SK-N-SH treated with all-trans-retinoic acid at 6 μM for 48 hours (cell line): ENCODE results near the gene KCTD13.
A peak's percentile ranks its signal among the peaks of the same experiment; 100 is the strongest.

Experiments
- ATAC-seq: fragments of 200-7000 bp; cut with Tn5 transposase; 3 replicates; pipeline ENCODE4 v1.9.1; 2020; ENCODE audit warnings: mild to moderate bottlenecking, moderate library complexity
- ARNTL ChIP-seq: fragments of 450-650 bp; formaldehyde crosslinking; IDR thresholded peaks from 2 replicates; pipeline ENCODE4 v1.5.0; 2020; ENCODE audit warnings: low read depth, mild to moderate bottlenecking, moderate library complexity, borderline replicate concordance
- BACH2 ChIP-seq: fragments of 250-450 bp; sonication (Bioruptor Pico); IDR thresholded peaks from 2 replicates; pipeline ENCODE4 v1.9.0; 2021; ENCODE audit warnings: mild to moderate bottlenecking, borderline replicate concordance
- CREB5 ChIP-seq: fragments of 250-450 bp; sonication (Bioruptor Pico); IDR thresholded peaks from 2 replicates; pipeline ENCODE4 v1.5.1; 2020; ENCODE audit warnings: low read depth, mild to moderate bottlenecking, moderate library complexity
- CSDC2 ChIP-seq: fragments of 250-450 bp; sonication (Bioruptor Pico); IDR thresholded peaks from 2 replicates; pipeline ENCODE4 v1.5.0; 2020; ENCODE audit warnings: mild to moderate bottlenecking, moderate library complexity
- ESRRG ChIP-seq: fragments of 250-450 bp; sonication (Bioruptor Pico); IDR thresholded peaks from 2 replicates; pipeline ENCODE4 v1.6.1; 2021; ENCODE audit warnings: mild to moderate bottlenecking
- GLIS3 ChIP-seq: fragments of 250-450 bp; sonication (Bioruptor Pico); IDR thresholded peaks from 2 replicates; pipeline ENCODE4 v1.5.0; 2020; ENCODE audit warnings: mild to moderate bottlenecking, moderate library complexity
- OSR1 ChIP-seq: fragments of 250-450 bp; sonication (Bioruptor Pico); IDR thresholded peaks from 2 replicates; pipeline ENCODE4 v1.8.0; 2022; ENCODE audit warnings: moderate library complexity, mild to moderate bottlenecking, inconsistent platforms
- PATZ1 ChIP-seq: fragments of 250-450 bp; sonication (Bioruptor Pico); IDR thresholded peaks from 2 replicates; pipeline ENCODE4 v1.8.0; 2020; ENCODE audit warnings: mild to moderate bottlenecking, moderate library complexity, borderline replicate concordance
- POU6F1 ChIP-seq: fragments of 250-450 bp; sonication (Bioruptor Pico); IDR thresholded peaks from 2 replicates; pipeline ENCODE4 v1.8.0; 2021; ENCODE audit warnings: low read depth, mild to moderate bottlenecking, moderate library complexity, borderline replicate concordance
- PPARA ChIP-seq: fragments of 250-450 bp; sonication (Bioruptor Pico); IDR thresholded peaks from 2 replicates; pipeline ENCODE4 v1.5.0; 2020; ENCODE audit warnings: mild to moderate bottlenecking, borderline replicate concordance
- RARB ChIP-seq: fragments of 250-450 bp; sonication (Bioruptor Pico); IDR thresholded peaks from 2 replicates; pipeline ENCODE4 v1.8.0; 2021; ENCODE audit warnings: mild to moderate bottlenecking, moderate library complexity
- SNAI2 ChIP-seq: fragments of 250-450 bp; sonication (Bioruptor Pico); IDR thresholded peaks from 2 replicates; pipeline ENCODE4 v1.5.0; 2020; ENCODE audit warnings: mild to moderate bottlenecking, moderate library complexity
- TCF4 ChIP-seq: fragments of 250-450 bp; sonication (Bioruptor Pico); IDR thresholded peaks from 2 replicates; pipeline ENCODE4 v1.8.0; 2021; ENCODE audit warnings: mild to moderate bottlenecking, moderate library complexity, borderline replicate concordance
- TOX ChIP-seq: fragments of 250-450 bp; sonication (Bioruptor Pico); IDR thresholded peaks from 2 replicates; pipeline ENCODE4 v1.8.0; 2021; ENCODE audit warnings: mild to moderate bottlenecking, moderate library complexity, borderline replicate concordance
- ZC3H10 ChIP-seq: fragments of 250-450 bp; sonication (Bioruptor Pico); IDR thresholded peaks from 2 replicates; pipeline ENCODE4 v1.5.1; 2021; ENCODE audit warnings: mild to moderate bottlenecking, moderate library complexity
- ZFP3 ChIP-seq: fragments of 250-450 bp; sonication (Bioruptor Pico); IDR thresholded peaks from 2 replicates; pipeline ENCODE4 v1.5.0; 2020; ENCODE audit warnings: mild to moderate bottlenecking, moderate library complexity
- ZFP30 ChIP-seq: fragments of 450-650 bp; formaldehyde crosslinking; IDR thresholded peaks from 2 replicates; pipeline ENCODE4 v1.5.0; 2022; ENCODE audit warnings: mild to moderate bottlenecking, moderate library complexity
- ZNF565 ChIP-seq: fragments of 450-650 bp; formaldehyde crosslinking; conservative IDR thresholded peaks from 2 replicates; pipeline ENCODE4 v1.5.0; 2020; ENCODE audit warnings: low read depth, mild to moderate bottlenecking, moderate library complexity
- ZNF70 ChIP-seq: fragments of 450-650 bp; formaldehyde crosslinking; IDR thresholded peaks from 2 replicates; pipeline ENCODE4 v1.5.0; 2020; ENCODE audit warnings: mild to moderate bottlenecking, moderate library complexity
- ZNF8 ChIP-seq: fragments of 450-650 bp; formaldehyde crosslinking; IDR thresholded peaks from 2 replicates; pipeline ENCODE4 v1.5.0; 2020; ENCODE audit warnings: mild to moderate bottlenecking, moderate library complexity

Gene KCTD13

DNA sequence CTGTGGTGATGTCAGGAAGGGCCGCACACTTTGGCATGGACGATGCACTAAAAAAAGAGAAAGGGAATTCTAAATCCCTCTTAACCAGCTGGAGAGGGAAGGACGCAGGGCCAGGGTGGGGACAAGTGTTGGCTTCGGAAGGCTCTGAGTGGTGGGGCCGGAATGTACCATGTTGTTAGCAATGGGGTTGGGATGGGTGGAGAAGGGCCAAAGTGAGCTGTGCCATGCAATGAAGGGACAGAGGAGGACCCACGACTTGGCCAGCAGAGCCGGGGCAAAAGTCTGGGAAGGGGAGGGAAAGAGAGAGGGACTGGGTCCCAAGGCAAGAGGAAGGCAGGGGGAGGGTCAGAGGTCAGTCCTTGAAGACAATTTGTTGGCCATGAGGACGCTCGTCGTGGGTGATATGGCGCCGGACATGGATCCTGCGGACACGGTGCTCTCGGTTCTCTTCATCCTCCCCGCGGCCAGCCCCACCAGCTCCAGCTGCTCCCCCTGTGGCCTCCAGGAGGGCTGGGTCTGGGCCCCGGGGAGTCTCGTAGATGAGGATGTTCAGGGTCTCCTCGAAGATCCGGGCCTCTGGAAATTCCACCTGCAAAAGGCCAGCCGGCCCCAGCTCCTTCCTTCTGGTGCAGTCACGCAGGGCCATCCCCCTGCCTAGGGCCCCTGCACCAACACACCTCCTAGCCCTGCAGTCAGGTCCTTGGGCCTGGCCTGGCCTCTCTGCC, 19.3 kb downstream of the KCTD13 start (continued):
- no peak for TF ChIP-seq PATZ1 (CRISPR knock-in tag)
- TF ChIP-seq ZFP3 (CRISPR knock-in tag): no peak
- no peak for TF ChIP-seq RARB (CRISPR knock-in tag)
- TF ChIP-seq OSR1 (CRISPR knock-in tag): no peak
- no peak for TF ChIP-seq TOX (CRISPR knock-in tag)
- TF ChIP-seq, all 23 proteins: peak for 0

- TF ChIP-seq CSDC2 (CRISPR knock-in tag): no peak
- TF ChIP-seq ZNF565 (CRISPR knock-in tag): no peak
- TF ChIP-seq ESRRG (CRISPR knock-in tag): no peak
- TF ChIP-seq ARNTL (CRISPR knock-in tag): no peak
- no peak for TF ChIP-seq ZC3H10
- TF ChIP-seq TCF4 (CRISPR knock-in tag): no peak
- TF ChIP-seq ZFP3 (CRISPR knock-in tag): no peak
- no peak for TF ChIP-seq ZNF8
- TF ChIP-seq, all 23 proteins: peak for 0
- ATAC-seq: no peak
Observed at GRCh38 chr16:29905668-29906067, 20.4 kb downstream of the KCTD13 start.

DNA sequence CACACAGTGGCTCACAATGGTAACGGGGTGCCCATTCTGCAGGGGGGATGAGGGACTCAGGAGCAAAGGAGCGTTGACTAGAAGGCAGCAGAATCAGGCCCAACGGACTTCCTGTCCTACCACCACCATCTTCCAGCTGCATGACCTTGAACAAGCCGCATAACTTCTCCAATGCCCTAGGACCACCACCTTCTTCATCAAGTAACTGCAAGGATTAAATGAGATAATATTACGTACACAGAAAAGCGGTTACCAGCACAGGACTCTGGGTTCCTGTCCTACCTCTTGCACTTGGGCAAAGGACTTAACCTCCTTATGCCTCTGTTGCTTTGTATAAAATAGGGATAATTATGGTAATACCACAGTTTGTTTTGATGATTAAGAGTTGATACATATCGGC, 21.1 kb downstream of the KCTD13 start:
- TF ChIP-seq PATZ1 (CRISPR knock-in tag): no peak
- no peak for TF ChIP-seq GLIS3 (CRISPR knock-in tag)
- TF ChIP-seq PPARA (CRISPR knock-in tag): no peak
- TF ChIP-seq TOX (CRISPR knock-in tag): no peak
- TF ChIP-seq TCF4 (CRISPR knock-in tag): no peak
- no peak for TF ChIP-seq CREB5 (CRISPR knock-in tag)
- no peak for TF ChIP-seq POU6F1 (CRISPR knock-in tag)
- TF ChIP-seq ZFP3 (CRISPR knock-in tag): no peak
- TF ChIP-seq ZNF70: no peak
- no peak for TF ChIP-seq ZNF565 (CRISPR knock-in tag)
- TF ChIP-seq OSR1 (CRISPR knock-in tag): no peak
- TF ChIP-seq ZFP30 (CRISPR knock-in tag): no peak
- no peak for TF ChIP-seq SNAI2 (CRISPR knock-in tag)
- TF ChIP-seq RARB (CRISPR knock-in tag): no peak
- ATAC-seq: no peak

DNA sequence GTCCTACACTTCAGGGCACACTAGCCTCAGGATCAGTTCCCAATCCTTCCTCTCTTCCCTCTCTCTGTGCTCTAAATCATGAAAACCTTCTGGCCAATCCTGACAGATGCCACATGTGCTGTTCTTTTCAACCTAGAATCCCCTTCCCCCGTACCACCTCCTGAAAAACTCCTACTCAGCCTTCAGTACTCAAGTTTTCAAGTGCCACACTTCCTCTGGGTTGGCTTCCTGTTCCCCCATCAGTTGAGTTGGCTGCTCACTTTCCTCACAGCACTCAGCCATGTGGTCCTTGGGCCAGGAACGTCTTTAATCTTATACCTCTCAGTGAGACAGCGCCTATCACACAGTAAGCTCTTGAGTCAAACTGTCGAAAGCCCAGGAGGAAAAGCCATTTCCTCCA, 22.4 kb downstream of the KCTD13 start:
- no peak for TF ChIP-seq PATZ1 (CRISPR knock-in tag)
- peak; percentile 92 for TF ChIP-seq ZFP3 (CRISPR knock-in tag)
- no peak for TF ChIP-seq BACH2 (CRISPR knock-in tag)
- no peak for ATAC-seq
